Activated T-helper 17 cell treated with anti-CD3 and anti-CD28 coated beads, Interleukin-2, amount 50 U/mL, for 72 hours (primary cell): Measurements from ENCODE around the gene MIP. TPM values are rescaled to one million over a fixed set of nuclear protein-coding genes. Genes with fewer than 3 reads are reported as not detected.
"Not testable (repeated sequence)": the region's sequence is repeated elsewhere in the genome, so short reads cannot be mapped to it uniquely, and the experiment has no call there.

Experiments used
- ATAC-seq: fragments of 150-1000 bp; cut with Tn5 transposase; replicated peaks from 2 replicates; pipeline ENCODE4 v1.10.0; 2021; ENCODE audit warnings: mild to moderate bottlenecking, moderate library complexity
- H3K27ac Mint-ChIP-seq: one replicate; pipeline ENCODE4 v1.8.0; 2022; ENCODE audit warnings: mixed read lengths
- H3K27me3 Mint-ChIP-seq: one replicate; pipeline ENCODE4 v1.8.0; 2022; ENCODE audit warnings: mixed read lengths
- H3K36me3 Mint-ChIP-seq: one replicate; pipeline ENCODE4 v1.8.0; 2022; ENCODE audit warnings: low read depth, mild to moderate bottlenecking, mixed read lengths
- H3K4me1 Mint-ChIP-seq: one replicate; pipeline ENCODE4 v1.8.0; 2022; ENCODE audit warnings: mixed read lengths
- H3K4me3 Mint-ChIP-seq: one replicate; pipeline ENCODE4 v1.8.0; 2022; ENCODE audit warnings: mild to moderate bottlenecking, mixed read lengths
- H3K9me3 Mint-ChIP-seq: one replicate; pipeline ENCODE4 v1.8.0; 2022; ENCODE audit warnings: mixed read lengths
- total RNA-seq, 2 donors: library from RNA; stranded (reverse); gene quantifications; one replicate each; pipeline ENCODE4 v1.2.3, GENCODE V29; 2022

Gene MIP
- total RNA-seq, 2 donors from 2014 or later, result not detected

- H3K27ac Mint-ChIP-seq, H3K4me3 Mint-ChIP-seq, H3K4me1 Mint-ChIP-seq, H3K27me3 Mint-ChIP-seq, H3K36me3 Mint-ChIP-seq, ATAC-seq, H3K9me3 Mint-ChIP-seq: not testable (repeated sequence)
These were observed 52.8 kb downstream of the MIP start for GRCh38 chr12:56401612-56402011.

DNA sequence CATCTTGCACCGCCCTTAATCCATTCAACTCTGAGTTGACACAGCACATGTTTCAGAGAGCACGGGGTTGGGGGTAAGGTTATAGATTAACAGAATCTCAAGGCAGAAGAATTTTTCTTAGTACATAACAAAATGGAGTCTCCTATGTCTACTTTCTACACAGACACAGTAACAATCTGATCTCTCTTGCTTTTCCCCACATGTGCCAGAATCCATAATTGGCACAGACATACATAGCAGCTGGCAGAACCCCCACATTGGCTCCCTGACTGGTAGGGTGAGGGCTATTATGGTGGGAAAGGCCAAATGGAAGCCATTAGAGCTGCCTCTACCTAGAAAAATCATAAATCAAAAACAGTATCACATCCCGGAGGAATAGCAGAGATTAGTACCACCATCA is 53.3 kb downstream of the MIP start:
- H3K9me3 Mint-ChIP-seq, H3K27ac Mint-ChIP-seq, H3K4me3 Mint-ChIP-seq, H3K27me3 Mint-ChIP-seq, H3K36me3 Mint-ChIP-seq, H3K4me1 Mint-ChIP-seq, ATAC-seq: not testable (repeated sequence)

Other genes with a start within 250 kb of the MIP start
- gene RNF41, start 232.7 kb downstream of the MIP start, total RNA-seq, result 10 to 100 TPM; 31.4 to 33.0 TPM
- 10 to 100 TPM; 61.0 to 96.6 TPM for gene NABP2, start 230.3 kb downstream of the MIP start, total RNA-seq
- gene SLC39A5, start 224.6 kb downstream of the MIP start, total RNA-seq, result under 1 TPM in 1 of 2 donors, not detected in 1; 0.41 TPM
- 10 to 100 TPM; 31.1 to 43.0 TPM for gene ANKRD52, start 196.3 kb downstream of the MIP start, total RNA-seq
- 1 to 10 TPM; 5.3 to 9.7 TPM for gene COQ10A, start 187.7 kb downstream of the MIP start, total RNA-seq
- 100 to 1,000 TPM; 230 to 363 TPM for gene CS, start 154.3 kb downstream of the MIP start, total RNA-seq
- gene CNPY2, start 138.7 kb downstream of the MIP start, total RNA-seq, result 100 to 1,000 TPM in 1 of 2 donors, 10 to 100 TPM in 1; 86.5 to 165 TPM
- 10 to 100 TPM; 24.4 to 74.5 TPM for gene PAN2, start 120.7 kb downstream of the MIP start, total RNA-seq
- 10 to 100 TPM in 1 of 2 donors, 1 to 10 TPM in 1; 9.8 to 67.1 TPM for gene IL23A, start 115.8 kb downstream of the MIP start, total RNA-seq
- 100 to 1,000 TPM in 1 of 2 donors, 10 to 100 TPM in 1; 85.0 to 144 TPM for gene STAT2, start 94.5 kb downstream of the MIP start, total RNA-seq
- not detected for gene APOF, start 91.8 kb downstream of the MIP start, total RNA-seq
- gene TIMELESS, start 5.2 kb downstream of the MIP start, total RNA-seq, result 10 to 100 TPM; 36.6 to 57.4 TPM
- 1 to 10 TPM; 3.9 to 4.2 TPM for gene SPRYD4, start 13.9 kb upstream of the MIP start, total RNA-seq
- 1 to 10 TPM; 1.3 to 4.7 TPM for gene GLS2, start 33.5 kb upstream of the MIP start, total RNA-seq
- gene RBMS2, start 67.2 kb upstream of the MIP start, total RNA-seq, result 1 to 10 TPM; 1.1 to 2.3 TPM
- 100 to 1,000 TPM in 1 of 2 donors, 10 to 100 TPM in 1; 97.8 to 166 TPM for gene BAZ2A, start 175.7 kb upstream of the MIP start, total RNA-seq
- gene ATP5F1B, start 191.3 kb upstream of the MIP start, total RNA-seq, result 100 to 1,000 TPM; 489 to 941 TPM
- gene PTGES3, start 233.6 kb upstream of the MIP start, total RNA-seq, result 100 to 1,000 TPM; 278 to 391 TPM